DOHH2 (cell line): ENCODE measurements around the gene DRG2.

Source experiments
- EZH2phosphoT487 ChIP-seq: fragments of 200-600 bp; sonication (generic); IDR thresholded peaks from 2 replicates; pipeline ENCODE4 v1.6.1; 2017; ENCODE audit warnings: borderline replicate concordance, mild to moderate bottlenecking, antibody characterized with exemption, low read length, moderate library complexity, mixed read lengths
- TF ChIP-seq, protein P1 (sequence below): fragments of 200-600 bp; sonication (generic); IDR thresholded peaks from one replicate; pipeline ENCODE4 v1.5.1; 2014; ENCODE audit warnings: antibody characterized with exemption, mild to moderate bottlenecking, low read depth, low read length; ENCODE audit not compliant: poor library complexity, severe bottlenecking

DNA sequence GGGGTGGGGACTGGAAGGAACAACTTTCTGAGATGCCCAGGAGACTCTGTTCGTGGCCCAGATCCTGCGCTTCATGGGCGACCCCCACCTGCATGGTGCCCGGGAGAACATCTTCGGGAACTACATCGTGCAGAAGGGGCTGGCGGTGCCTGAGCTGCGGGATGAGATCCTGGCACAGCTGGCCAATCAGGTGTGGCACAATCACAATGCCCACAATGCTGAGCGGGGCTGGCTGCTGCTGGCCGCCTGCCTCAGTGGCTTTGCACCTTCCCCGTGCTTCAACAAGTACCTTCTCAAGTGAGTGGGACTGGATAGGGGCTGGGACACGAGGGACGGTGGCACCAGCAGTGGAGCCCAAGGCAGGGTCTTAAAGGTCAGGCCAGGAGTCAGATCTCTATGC is 58.1 kb downstream of the DRG2 start:
- TF ChIP-seq, protein P1, sequence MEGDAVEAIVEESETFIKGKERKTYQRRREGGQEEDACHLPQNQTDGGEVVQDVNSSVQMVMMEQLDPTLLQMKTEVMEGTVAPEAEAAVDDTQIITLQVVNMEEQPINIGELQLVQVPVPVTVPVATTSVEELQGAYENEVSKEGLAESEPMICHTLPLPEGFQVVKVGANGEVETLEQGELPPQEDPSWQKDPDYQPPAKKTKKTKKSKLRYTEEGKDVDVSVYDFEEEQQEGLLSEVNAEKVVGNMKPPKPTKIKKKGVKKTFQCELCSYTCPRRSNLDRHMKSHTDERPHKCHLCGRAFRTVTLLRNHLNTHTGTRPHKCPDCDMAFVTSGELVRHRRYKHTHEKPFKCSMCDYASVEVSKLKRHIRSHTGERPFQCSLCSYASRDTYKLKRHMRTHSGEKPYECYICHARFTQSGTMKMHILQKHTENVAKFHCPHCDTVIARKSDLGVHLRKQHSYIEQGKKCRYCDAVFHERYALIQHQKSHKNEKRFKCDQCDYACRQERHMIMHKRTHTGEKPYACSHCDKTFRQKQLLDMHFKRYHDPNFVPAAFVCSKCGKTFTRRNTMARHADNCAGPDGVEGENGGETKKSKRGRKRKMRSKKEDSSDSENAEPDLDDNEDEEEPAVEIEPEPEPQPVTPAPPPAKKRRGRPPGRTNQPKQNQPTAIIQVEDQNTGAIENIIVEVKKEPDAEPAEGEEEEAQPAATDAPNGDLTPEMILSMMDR, result no peak
- TF ChIP-seq EZH2phosphoT487, result no peak
